IPS-11a (cell line): ENCODE results near the gene NRTN.
A peak's percentile ranks its signal among the peaks of the same experiment; 100 is the strongest.
"Not testable (repeated sequence)": the region's sequence is repeated elsewhere in the genome, so short reads cannot be mapped to it uniquely, and the experiment has no call there.

Experiments
- H3K4me3 ChIP-seq: one replicate; pipeline ENCODE4 v1.5.1; 2013; ENCODE audit warnings: low read depth, low read length, control low read depth

The NRTN gene, protein sequence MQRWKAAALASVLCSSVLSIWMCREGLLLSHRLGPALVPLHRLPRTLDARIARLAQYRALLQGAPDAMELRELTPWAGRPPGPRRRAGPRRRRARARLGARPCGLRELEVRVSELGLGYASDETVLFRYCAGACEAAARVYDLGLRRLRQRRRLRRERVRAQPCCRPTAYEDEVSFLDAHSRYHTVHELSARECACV

DNA sequence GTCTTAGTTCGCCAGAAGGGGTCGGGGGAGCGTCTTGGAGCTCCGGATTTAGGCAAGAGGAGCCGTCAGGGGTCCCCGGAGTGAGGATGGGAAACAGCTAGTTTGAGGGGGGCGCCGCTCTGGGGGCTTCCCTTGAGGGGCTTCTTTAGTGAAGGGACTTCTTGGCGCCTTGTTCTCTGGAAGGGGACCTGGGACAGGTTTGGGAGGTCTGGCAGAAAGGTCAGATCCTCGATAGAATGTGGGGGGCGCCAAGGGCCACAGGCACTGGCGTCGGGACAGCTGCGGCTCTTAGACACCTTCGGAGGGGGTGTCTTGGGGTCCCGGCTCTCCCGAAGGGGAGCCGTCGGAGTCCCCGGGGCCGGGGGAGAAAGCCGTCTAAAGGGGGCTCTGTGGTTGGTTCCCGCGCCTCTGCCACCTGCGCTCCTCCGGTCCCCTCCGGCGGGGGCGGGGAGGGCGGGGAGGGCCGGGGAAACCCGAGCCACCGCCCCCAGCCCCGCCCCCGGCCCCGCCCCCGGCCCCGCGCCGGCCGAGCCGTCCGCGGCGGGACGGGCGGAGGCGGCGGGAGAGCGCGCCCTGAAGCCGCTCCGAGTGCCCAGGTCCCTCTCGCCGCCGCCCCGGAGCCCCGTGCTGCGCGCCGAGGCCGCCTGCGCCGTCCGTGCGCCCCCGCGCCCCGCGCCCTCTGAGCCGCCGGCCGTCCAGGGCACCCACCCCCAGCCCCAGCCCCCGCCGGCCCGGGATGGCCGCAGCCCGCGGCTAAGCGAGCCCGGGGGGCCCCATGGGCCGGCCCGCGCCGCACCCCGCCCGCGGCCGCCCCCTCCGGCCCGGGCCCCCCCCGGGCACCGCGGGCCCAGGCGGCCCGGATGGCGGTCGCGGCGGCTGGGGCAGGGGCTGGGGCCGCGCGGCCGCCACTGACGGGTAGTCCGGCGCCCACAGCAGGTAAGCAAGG is at the start of gene NRTN:
Gene NRTN, plus strand, starts transcription at position 552 of the 946 bp plus-strand sequence. CDS start 19,099 bp downstream, outside the sequence.
- peak within 1 kb of the TSS; percentile 33 for H3K4me3 ChIP-seq

DNA sequence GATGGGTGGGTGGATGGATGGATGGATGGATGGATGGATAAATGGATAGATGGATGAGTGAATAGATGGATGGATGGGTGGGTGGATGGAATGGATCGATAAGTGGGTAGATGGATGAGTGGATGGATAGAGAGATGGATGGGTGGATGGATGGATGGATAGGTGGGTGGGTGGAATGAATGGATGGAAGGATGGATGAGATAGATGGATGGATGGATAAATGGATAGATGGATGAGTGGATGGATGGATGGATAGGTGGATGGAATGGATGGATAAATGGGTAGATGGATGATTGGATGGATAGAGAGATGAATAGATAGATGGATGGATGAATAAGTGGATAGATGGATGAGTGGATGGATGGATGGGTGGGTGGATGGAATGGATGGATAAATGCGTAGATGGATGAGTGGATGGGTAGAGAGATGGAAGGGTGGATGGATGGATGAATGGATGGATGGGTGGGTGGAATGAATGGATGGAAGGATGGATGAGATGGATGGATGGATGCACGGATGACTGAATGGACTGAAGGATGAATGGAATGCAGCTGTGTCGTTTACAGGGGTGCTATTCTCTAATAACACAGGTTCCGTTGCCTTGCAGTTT is 42.2 kb upstream of the NRTN start:
- H3K4me3 ChIP-seq, result no peak overlapping the region

- no peak overlapping the region for H3K4me3 ChIP-seq
Measured at GRCh38 chr19:5765220-5765619, 39.6 kb upstream of the NRTN start.

DNA sequence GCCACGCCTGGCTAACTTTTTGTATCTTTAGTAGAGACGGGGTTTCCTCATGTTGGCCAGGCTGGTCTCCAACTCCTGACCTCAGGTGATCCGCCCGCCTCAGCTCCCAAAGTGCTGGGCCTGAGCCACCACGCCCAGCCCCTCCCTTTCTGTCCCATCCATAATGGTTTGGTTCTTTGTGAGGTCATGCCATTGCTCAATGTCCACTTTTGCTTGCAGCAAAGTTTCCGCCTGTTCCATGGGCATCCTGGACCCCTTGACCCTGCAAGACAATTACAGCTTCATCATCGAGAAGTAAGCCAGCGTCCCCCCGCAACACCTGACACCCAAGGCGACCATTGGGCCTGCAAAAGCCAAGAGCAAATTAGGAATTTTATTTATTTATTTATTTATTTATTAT is 36.9 kb upstream of the NRTN start:
- no peak overlapping the region for H3K4me3 ChIP-seq

GRCh38 chr19:5772416-5772815 is 32.5 kb upstream of the NRTN start:
- H3K4me3 ChIP-seq, result no peak overlapping the region

DNA sequence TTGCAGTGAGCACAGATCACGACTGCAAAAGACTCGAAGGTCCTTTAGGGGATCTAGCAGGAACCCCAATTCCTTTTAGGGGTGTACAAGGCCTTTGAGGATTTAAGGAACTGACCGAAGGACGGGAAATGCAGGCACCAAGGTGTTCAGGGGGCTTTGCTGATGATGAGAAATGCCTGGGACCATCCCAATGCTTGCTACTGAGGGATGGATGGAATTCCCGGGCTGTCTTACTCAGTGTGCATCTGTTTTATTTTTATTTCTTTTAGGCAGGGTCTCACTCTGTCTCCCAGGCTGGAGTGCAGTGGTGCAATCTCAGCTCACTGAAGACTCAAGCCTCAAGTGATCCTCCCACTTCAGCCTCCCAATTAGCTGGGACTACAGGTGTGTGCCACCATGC is 31.6 kb upstream of the NRTN start:
- H3K4me3 ChIP-seq, result no peak overlapping the region

DNA sequence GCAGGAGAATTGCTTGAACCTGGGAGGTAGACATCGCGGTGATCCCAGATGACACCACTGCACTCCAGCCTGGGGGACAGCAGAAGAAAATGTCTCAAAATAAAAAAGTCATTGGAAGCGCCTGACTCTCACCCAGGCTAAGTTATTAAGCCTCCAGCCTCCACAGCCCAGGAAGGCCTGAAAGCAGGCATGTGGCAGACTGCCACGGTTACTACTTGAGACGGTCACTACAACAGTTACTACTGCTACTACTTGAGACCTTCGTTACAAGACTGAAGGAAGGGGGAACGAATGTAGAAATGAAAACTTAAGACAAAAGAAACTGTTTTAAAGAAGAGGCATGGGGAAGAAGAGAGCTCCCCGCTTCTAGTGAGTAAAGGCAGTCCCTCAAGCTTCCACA is 29.9 kb upstream of the NRTN start:
- H3K4me3 ChIP-seq, result no peak overlapping the region

GRCh38 chr19:5775668-5776309 is 29.1 kb upstream of the NRTN start:
- no peak overlapping the region for H3K4me3 ChIP-seq

DNA sequence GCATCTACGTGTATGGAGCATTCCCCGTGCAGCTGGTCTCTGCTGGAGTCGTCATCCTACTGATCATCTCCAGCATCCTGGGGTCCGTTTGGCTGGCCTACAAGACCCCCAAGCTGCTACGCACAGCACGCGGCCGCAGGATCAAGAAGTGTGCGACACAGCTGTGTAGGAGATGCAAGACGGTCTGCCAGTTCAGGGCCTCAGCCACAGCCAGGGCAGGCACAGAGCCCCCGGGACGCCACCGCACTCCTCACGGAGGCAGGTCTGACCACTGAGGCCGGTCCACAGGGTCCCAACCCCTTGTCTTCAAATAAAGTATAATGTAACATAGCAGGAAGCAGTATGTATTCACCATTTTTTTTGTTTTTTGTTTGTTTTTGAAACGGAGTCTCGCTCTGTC is 26.5 kb upstream of the NRTN start:
- no peak overlapping the region for H3K4me3 ChIP-seq

DNA sequence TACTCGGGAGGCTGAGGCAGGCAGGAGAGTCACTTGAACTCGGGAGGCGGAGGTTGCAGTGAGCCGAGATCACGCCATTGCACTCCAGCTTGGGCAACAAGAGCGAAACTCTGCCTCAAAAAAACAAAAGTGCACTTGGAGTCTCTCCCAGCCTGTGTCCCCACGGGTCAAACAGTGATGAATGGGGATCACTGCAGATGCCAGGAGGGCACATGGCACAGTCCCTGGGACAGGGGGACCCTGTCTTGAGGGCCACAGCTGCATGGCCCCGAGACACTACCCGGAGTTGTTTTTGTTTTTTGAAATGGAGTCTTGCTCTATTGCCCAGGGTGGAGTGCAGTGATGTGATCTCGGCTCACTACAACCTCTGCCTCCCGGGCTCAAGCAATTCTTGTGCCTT is 24.0 kb upstream of the NRTN start:
- H3K4me3 ChIP-seq, result not testable (repeated sequence)

DNA sequence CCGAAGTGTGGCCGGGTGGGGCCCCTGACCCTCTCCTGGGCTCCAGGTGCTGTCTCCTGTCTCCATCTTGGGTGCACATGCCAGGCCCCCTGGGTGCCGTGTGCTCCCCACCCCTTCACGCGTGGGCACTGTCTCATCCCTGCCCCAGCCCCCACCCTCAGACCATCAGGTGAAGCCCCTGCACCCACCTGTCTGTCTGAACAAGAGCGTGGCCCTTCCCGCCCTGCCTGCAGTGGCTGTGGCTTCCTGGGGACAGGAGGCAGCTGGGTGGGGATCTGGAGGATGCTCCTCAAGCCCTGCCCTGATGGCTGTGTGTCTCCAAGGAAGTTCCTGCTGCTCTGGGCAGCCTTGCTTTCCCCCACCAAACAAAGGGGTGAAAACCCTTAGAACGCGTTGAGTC is 22.5 kb upstream of the NRTN start:
- no peak overlapping the region for H3K4me3 ChIP-seq

GRCh38 chr19:5782945-5783919 is 21.6 kb upstream of the NRTN start:
- H3K4me3 ChIP-seq, result no peak overlapping the region

DNA sequence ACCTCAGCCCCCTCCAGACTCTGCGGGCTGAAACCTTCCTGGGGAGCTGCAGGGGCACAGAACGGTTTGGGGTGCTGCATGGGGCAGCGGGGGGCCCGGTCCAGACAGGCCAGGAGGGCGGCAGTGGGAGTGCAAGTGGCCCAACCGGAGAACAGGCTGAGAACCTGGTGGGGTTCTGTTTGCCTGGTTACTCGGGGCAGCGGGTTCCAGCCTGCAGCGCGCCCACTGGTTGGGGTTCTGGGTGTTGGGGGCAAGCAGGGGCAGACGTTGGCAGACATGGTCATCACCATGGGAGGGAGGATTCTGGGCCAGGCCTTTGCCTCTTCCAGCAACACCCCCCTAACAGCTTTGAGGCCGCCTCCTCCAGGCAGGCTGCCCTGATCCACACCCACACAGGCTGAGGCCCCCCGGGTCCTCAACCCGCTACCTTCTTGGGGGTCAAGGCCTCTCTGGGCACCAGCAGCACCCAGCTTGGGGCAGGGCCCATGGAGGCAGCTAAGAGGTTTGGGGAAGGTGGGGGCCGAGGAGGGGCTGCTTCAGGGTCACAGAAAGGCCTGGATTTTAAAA is 20.2 kb upstream of the NRTN start, which contains the start of gene PRR22:
Gene PRR22, minus strand, starts transcription at position 166 of the 567 bp plus-strand sequence. Its CDS starts 86 bp downstream, at position 80.
- H3K4me3 ChIP-seq, result no peak within 1 kb of the TSS

DNA sequence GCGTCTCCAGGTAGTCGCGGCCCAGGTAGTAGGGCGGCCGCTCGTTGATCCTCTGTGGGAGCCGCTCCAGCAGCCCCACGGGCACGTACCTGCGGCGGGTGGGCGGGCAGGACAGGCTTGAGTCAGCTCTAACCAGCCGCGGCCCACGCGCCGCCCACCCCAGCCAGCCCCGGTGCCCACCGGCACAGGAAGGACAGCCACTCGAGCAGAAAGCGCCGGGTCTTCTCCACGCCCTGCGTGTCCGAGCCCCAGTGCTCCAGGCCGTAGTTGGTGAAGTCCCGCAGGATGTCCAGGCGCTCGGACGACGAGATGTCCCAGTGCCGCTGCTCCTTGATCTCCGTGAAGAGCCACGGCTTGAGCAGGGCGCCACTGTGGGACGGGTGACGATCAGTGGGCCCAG is 19.4 kb upstream of the NRTN start:
- no peak overlapping the region for H3K4me3 ChIP-seq

GRCh38 chr19:5786593-5787408 is 18.1 kb upstream of the NRTN start:
- H3K4me3 ChIP-seq, result no peak overlapping the region

DNA sequence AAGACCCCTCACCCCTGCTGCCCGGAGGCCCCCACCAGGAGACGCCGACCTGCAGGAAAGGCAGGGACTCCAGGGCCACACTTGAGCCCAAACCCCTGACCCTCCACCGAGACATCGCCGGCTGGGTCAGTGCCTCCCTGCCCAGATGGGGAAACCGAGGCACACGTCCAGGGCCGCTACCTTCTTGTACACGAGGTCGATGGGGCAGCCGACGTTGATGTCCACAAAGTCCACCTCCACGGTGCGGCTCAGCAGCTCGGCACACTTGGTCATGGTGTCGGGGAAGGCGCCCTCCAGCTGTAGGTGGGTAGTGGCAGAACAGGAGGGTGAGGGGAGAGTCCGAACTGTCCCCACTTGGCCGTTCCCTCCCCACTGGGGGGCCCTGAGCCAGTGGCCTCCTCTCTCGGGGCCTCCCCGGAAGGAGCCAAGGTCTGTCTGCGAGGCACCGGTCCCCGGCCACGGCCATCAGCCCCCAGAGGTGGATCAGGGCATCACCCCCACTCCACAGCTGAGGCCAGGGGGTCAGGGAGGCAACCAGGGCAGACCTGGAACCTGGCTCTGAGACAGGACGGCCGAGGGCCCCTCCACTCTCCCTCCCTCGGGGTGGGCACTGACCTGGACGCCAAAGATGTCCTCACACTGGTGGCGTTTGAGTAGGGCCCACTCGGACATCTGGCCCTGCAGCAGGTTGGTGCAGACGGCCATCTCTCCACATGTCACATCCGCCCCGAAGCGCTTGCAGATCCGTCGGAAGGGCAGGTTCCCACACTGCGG is 17.3 kb upstream of the NRTN start:
- no peak overlapping the region for H3K4me3 ChIP-seq

DNA sequence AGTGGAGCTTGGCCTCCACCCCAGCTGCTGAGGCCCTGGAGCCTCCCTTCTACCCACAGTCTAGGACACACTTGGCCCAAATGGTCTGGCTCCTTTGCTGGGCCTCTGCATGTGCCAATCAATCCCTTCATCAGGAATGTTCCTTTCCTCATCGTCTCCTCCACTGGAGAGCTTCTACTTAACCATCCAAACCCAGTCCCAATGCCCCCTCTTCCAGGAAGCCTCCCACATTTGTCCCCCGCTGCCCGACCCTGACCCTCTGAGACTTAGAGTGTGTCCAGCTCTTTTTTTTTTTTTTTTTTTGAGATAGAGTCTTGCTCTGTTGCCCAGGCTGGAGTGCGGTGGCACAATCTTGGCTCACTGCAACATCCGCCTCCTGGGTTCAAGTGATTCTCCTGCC is 16.4 kb upstream of the NRTN start:
- H3K4me3 ChIP-seq, result no peak overlapping the region

DNA sequence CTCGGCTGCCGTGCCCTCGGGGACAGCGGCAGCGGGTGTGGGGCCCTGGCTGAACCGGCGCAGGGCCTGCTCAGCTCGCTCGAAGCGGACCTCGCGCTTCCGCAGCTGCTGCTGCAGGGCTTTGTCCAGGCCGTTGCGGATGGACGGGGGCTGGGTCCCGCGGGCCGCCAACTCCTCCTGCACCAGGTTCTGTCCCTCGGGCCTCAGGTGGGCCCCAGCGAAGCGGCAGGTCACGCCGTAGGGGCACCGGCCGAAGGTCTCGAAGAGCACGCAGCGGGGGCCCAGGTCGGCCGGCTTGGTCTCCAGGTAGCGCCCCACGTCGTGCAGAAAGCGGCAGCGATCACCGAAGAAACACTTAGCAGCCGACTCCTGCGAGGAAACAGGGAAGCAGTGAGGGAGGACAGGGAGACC is 15.5 kb upstream of the NRTN start:
- no peak overlapping the region for H3K4me3 ChIP-seq
